Activated B cell treated with CpG ODN at 0.5 μM for 24 hours (primary cell): ENCODE measurements around the gene BICRA. TPM values are rescaled to one million over a fixed set of nuclear protein-coding genes. Genes with fewer than 3 reads are reported as not detected.

Source experiments
- ATAC-seq: fragments of 200-7000 bp; cut with Tn5 transposase; one replicate; pipeline ENCODE4 v1.10.0; 2021; ENCODE audit warnings: low read depth, mild to moderate bottlenecking, moderate library complexity
- CTCF ChIA-PET: fragments of 350-600 bp; sonication (Branson Sonifier 250); formaldehyde crosslinking; loops from one replicate; lab custom pipeline; 2021; ENCODE audit warnings: antibody characterized with exemption; lab: Charles Lee
- POLR2A ChIA-PET: fragments of 350-600 bp; sonication (Branson Sonifier 250); formaldehyde crosslinking; loops from one replicate; lab custom pipeline; 2021; ENCODE audit warnings: antibody characterized with exemption; lab: Charles Lee
- DNase-seq: peaks from one replicate; pipeline ENCODE4 v3.0.0; 2022
- H3K27ac Mint-ChIP-seq: one replicate; pipeline ENCODE4 v1.8.0; 2020; ENCODE audit warnings: mixed read lengths
- H3K27me3 Mint-ChIP-seq: one replicate; pipeline ENCODE4 v1.8.0; 2021; ENCODE audit warnings: mixed read lengths
- H3K36me3 Mint-ChIP-seq: one replicate; pipeline ENCODE4 v1.8.0; 2021; ENCODE audit warnings: low read depth, mixed read lengths
- H3K4me1 Mint-ChIP-seq: one replicate; pipeline ENCODE4 v1.8.0; 2021; ENCODE audit warnings: mixed read lengths
- H3K4me3 Mint-ChIP-seq: one replicate; pipeline ENCODE4 v1.8.0; 2020; ENCODE audit warnings: mild to moderate bottlenecking, mixed read lengths
- H3K9me3 Mint-ChIP-seq: one replicate; pipeline ENCODE4 v1.8.0; 2020; ENCODE audit warnings: mixed read lengths
- CTCF ChIP-seq: fragments of 200-600 bp; IDR thresholded peaks from one replicate; pipeline ENCODE4 v1.8.0; 2022; ENCODE audit warnings: antibody characterized with exemption, mild to moderate bottlenecking
- intact Hi-C: fragments of 100-400 bp; cut with micrococcal nuclease; formaldehyde crosslinking; loops from one replicate; pipeline ENCODE4 v1.15.1; 2024
- total RNA-seq: library from RNA; stranded (reverse); gene quantifications from 2 replicates; pipeline ENCODE4 v1.2.3, GENCODE V29; 2022

The BICRA gene
- total RNA-seq, 1 donor from 2014 or later: 16.0 TPM

- CTCF ChIA-PET: interaction anchor here (1.0 to 6.2 kb wide), 4 partner anchors 8 to 265 kb away, joined by 4 to 47 read pairs (median 5); no protein-coding TSS in a partner anchor
- H3K27me3 Mint-ChIP-seq: no peaks in the 10 kb centered on the region
- no peaks in the 10 kb centered on the region for H3K9me3 Mint-ChIP-seq
- no peak for TF ChIP-seq CTCF
- intact Hi-C loops: loop anchor here (1.0 to 5.0 kb wide), 5 partner anchors 47 to 416 kb away; partner anchors contain the start of genes NAPA and NOP53
- peak; percentile 71 for ATAC-seq
- no peak overlapping the region for H3K27ac Mint-ChIP-seq
- peaks cover 47% of the 10 kb centered on the region for H3K36me3 Mint-ChIP-seq
- peak; percentile 37 for DNase-seq
- no peak overlapping the region for H3K4me3 Mint-ChIP-seq
- POLR2A ChIA-PET: no interaction called here
- no peaks in the 10 kb centered on the region for H3K4me1 Mint-ChIP-seq
These were observed 89.1 kb downstream of the BICRA start for GRCh38 chr19:47697863-47698609.

- ChIA-PET POLR2A (interaction anchor here (0.7 to 1.0 kb wide), 2 partner anchors 47 to 262 kb away, joined by 3 to 5 read pairs; partner anchors contain the start of gene NOP53), CTCF (interaction anchor here (0.9 to 6.2 kb wide), 7 partner anchors 8 to 266 kb away, joined by 3 to 47 read pairs (median 4); no protein-coding TSS in a partner anchor)
- Mint-ChIP-seq H3K9me3 (no peaks in the 10 kb centered on the region), H3K4me1 (no peaks in the 10 kb centered on the region), H3K4me3 (no peak overlapping the region), H3K36me3 (peaks cover 49% of the 10 kb centered on the region), H3K27me3 (no peaks in the 10 kb centered on the region), H3K27ac (no peak overlapping the region)
- DNase-seq (no peak), ATAC-seq (no peak)
- intact Hi-C loops: loop anchor here (1.0 to 5.0 kb wide), 6 partner anchors 46 to 416 kb away; partner anchors contain the start of genes NAPA and NOP53
- no peak for TF ChIP-seq CTCF
These were observed 89.9 kb downstream of the BICRA start for GRCh38 chr19:47698631-47699359.

- peaks cover 51% of the 10 kb centered on the region for H3K36me3 Mint-ChIP-seq
- POLR2A ChIA-PET: interaction anchor here (0.5 to 1.0 kb wide), 3 partner anchors 46 to 264 kb away, joined by 3 to 5 read pairs (median 3); partner anchors contain the start of gene NOP53
These were observed 90.5 kb downstream of the BICRA start for GRCh38 chr19:47699360-47699917.

GRCh38 chr19:47700934-47701716, 92.2 kb downstream of the BICRA start:
- H3K27ac Mint-ChIP-seq: no peak overlapping the region
- H3K9me3 Mint-ChIP-seq: no peaks in the 10 kb centered on the region
- intact Hi-C loops: no loop called here

More at GRCh38 chr19:47699360-47699917, 90.5 kb downstream of the BICRA start:
- DNase-seq (peak; percentile 41), ATAC-seq (peak; percentile 80)
- H3K4me1 Mint-ChIP-seq: no peaks in the 10 kb centered on the region
- TF ChIP-seq CTCF: no peak
- no peak overlapping the region for H3K27ac Mint-ChIP-seq
- no peak overlapping the region for H3K4me3 Mint-ChIP-seq
- CTCF ChIA-PET: interaction anchor here (0.9 to 6.2 kb wide), 7 partner anchors 7 to 267 kb away, joined by 3 to 47 read pairs (median 4); no protein-coding TSS in a partner anchor
- H3K9me3 Mint-ChIP-seq: no peaks in the 10 kb centered on the region
- H3K27me3 Mint-ChIP-seq: no peaks in the 10 kb centered on the region
- intact Hi-C loops: loop anchor here (1.0 to 5.0 kb wide), 4 partner anchors 45 to 417 kb away; partner anchors contain the start of gene NOP53

More at GRCh38 chr19:47700934-47701716, 92.2 kb downstream of the BICRA start:
- Mint-ChIP-seq H3K27me3 (no peaks in the 10 kb centered on the region), H3K4me1 (no peaks in the 10 kb centered on the region), H3K4me3 (no peak overlapping the region), H3K36me3 (peaks cover 44% of the 10 kb centered on the region)
- POLR2A ChIA-PET: no interaction called here
- no peak for ATAC-seq
- no peak for TF ChIP-seq CTCF
- CTCF ChIA-PET: interaction anchor here (0.9 to 6.2 kb wide), 2 partner anchors 51 to 266 kb away, joined by 3 to 47 read pairs; no protein-coding TSS in a partner anchor
- no peak for DNase-seq
